Parathyroid adenoma (tissue), 2 donors: ENCODE data around the gene EPHA3.

ENCODE experiments used
- H2AFZ ChIP-seq: fragments of 300-600 bp; sonication (generic); one replicate; pipeline ENCODE4 v1.7.0; 2017; ENCODE audit warnings: antibody characterized with exemption, mild to moderate bottlenecking
- H3K27ac ChIP-seq: fragments of 300-600 bp; sonication (generic); one replicate; pipeline ENCODE4 v1.7.0; 2017
- H3K27me3 ChIP-seq: fragments of 300-600 bp; sonication (generic); one replicate; pipeline ENCODE4 v1.7.0; 2017; ENCODE audit warnings: low read length; ENCODE audit not compliant: control insufficient read depth, insufficient read depth
- H3K36me3 ChIP-seq: fragments of 300-600 bp; sonication (generic); one replicate; pipeline ENCODE4 v1.7.0; 2017; ENCODE audit warnings: low read length; ENCODE audit not compliant: control insufficient read depth, insufficient read depth
- H3K4me1 ChIP-seq: fragments of 300-600 bp; sonication (generic); one replicate; pipeline ENCODE4 v1.7.0; 2017; ENCODE audit warnings: control low read depth
- H3K4me2 ChIP-seq: fragments of 300-600 bp; sonication (generic); one replicate; pipeline ENCODE4 v1.7.0; 2017; ENCODE audit warnings: low read length
- H3K4me3 ChIP-seq: fragments of 300-600 bp; sonication (generic); one replicate; pipeline ENCODE4 v1.7.0; 2017; ENCODE audit warnings: low read depth, low read length
- H3K79me2 ChIP-seq: fragments of 300-600 bp; sonication (generic); one replicate; pipeline ENCODE4 v1.7.0; 2017; ENCODE audit warnings: control low read depth
- H3K9ac ChIP-seq: fragments of 300-600 bp; sonication (generic); one replicate; pipeline ENCODE4 v1.7.0; 2017; ENCODE audit warnings: mild to moderate bottlenecking
- H3K9me3 ChIP-seq: fragments of 300-600 bp; sonication (generic); one replicate; pipeline ENCODE4 v1.7.0; 2017; ENCODE audit warnings: low read length; ENCODE audit not compliant: control insufficient read depth
- CTCF ChIP-seq: fragments of 300-600 bp; sonication (generic); IDR thresholded peaks from one replicate; pipeline ENCODE4 v1.7.0; 2017; ENCODE audit warnings: antibody characterized with exemption, mild to moderate bottlenecking
- donor health status: primary hyperparathyroidism.

The EPHA3 gene

GRCh38 chr3:89455240-89455639 is 347.8 kb downstream of the EPHA3 start:
- H3K27ac ChIP-seq, result no peak overlapping the region
- H3K4me2 ChIP-seq, result no peak overlapping the region
- no peaks in the 10 kb centered on the region for H3K79me2 ChIP-seq
- H3K27me3 ChIP-seq, result no peaks in the 10 kb centered on the region
- no peak overlapping the region for H2AFZ ChIP-seq
- no peaks in the 10 kb centered on the region for H3K9me3 ChIP-seq
- no peak overlapping the region for H3K4me3 ChIP-seq
- no peaks in the 10 kb centered on the region for H3K36me3 ChIP-seq
- no peaks in the 10 kb centered on the region for H3K4me1 ChIP-seq
- TF ChIP-seq CTCF, result no peak
- H3K9ac ChIP-seq, result no peak overlapping the region

GRCh38 chr3:89467898-89468363 is 360.5 kb downstream of the EPHA3 start:
- Histone ChIP-seq H2AFZ (no peak overlapping the region), H3K9ac (no peak overlapping the region), H3K9me3 (no peaks in the 10 kb centered on the region), H3K4me2 (no peak overlapping the region), H3K4me1 (no peaks in the 10 kb centered on the region), H3K4me3 (no peak overlapping the region), H3K27ac (no peak overlapping the region), H3K79me2 (no peaks in the 10 kb centered on the region), H3K36me3 (no peaks in the 10 kb centered on the region), H3K27me3 (no peaks in the 10 kb centered on the region)
- no peak for TF ChIP-seq CTCF

- H3K9me3 ChIP-seq, result no peaks in the 10 kb centered on the region
- no peak overlapping the region for H3K9ac ChIP-seq
- H3K4me2 ChIP-seq, result no peak overlapping the region
- no peak overlapping the region for H3K4me3 ChIP-seq
- no peaks in the 10 kb centered on the region for H3K79me2 ChIP-seq
- no peak overlapping the region for H2AFZ ChIP-seq
- no peak for TF ChIP-seq CTCF
- no peaks in the 10 kb centered on the region for H3K27me3 ChIP-seq
- no peak overlapping the region for H3K27ac ChIP-seq
- H3K4me1 ChIP-seq, result no peaks in the 10 kb centered on the region
- no peaks in the 10 kb centered on the region for H3K36me3 ChIP-seq
Observed at GRCh38 chr3:89472101-89472500, 364.7 kb downstream of the EPHA3 start.

- Histone ChIP-seq H3K4me2 (no peak overlapping the region), H3K9ac (no peak overlapping the region), H3K4me3 (no peak overlapping the region), H3K27me3 (no peaks in the 10 kb centered on the region), H3K79me2 (no peaks in the 10 kb centered on the region), H3K9me3 (no peaks in the 10 kb centered on the region), H3K4me1 (no peaks in the 10 kb centered on the region), H2AFZ (no peak overlapping the region), H3K27ac (no peak overlapping the region), H3K36me3 (no peaks in the 10 kb centered on the region)
- TF ChIP-seq CTCF, result no peak
Observed at GRCh38 chr3:89474333-89475130, 367.1 kb downstream of the EPHA3 start.
